Keratinocyte (primary cell): ENCODE results near the gene SGSM1.

ENCODE experiments used
- CTCF ChIP-seq, 3 experiments: IDR thresholded peaks in 1 of 3; conservative IDR thresholded peaks in 1 of 3; optimal IDR thresholded peaks in 1 of 3; 2 replicates in 2 of 3; 3 replicates in 1 of 3; pipeline versions ENCODE3 to v1.5.1; 2011; ENCODE audit warnings: low read length in 3 of 3, mild to moderate bottlenecking in 3 of 3, moderate library complexity in 2 of 3, control low read depth in 1 of 3, inconsistent platforms in 1 of 3; ENCODE audit not compliant: insufficient read depth in 2 of 3; ENCODE audit errors: extremely low read depth in 1 of 3
- EZH2 ChIP-seq: IDR thresholded peaks from one replicate; pipeline ENCODE4 v1.6.1; 2012; ENCODE audit warnings: inconsistent platforms, mild to moderate bottlenecking, low read length, moderate library complexity

GRCh38 chr22:24789516-24789915 lies 16.5 kb upstream of the SGSM1 start:
- no peak for TF ChIP-seq CTCF (optimal IDR thresholded peaks at IDR 0.05 in 1 of 3, IDR thresholded peaks at IDR 0.05 in 1 of 3, conservative IDR thresholded peaks at IDR 0.05 in 1 of 3; ENCODE audit: extremely low read depth in 1 of 3, insufficient read depth in 2 of 3, low read length in 3 of 3)
- no peak for TF ChIP-seq EZH2
